ENCODE measurements around the gene C3AR1.

DNA sequence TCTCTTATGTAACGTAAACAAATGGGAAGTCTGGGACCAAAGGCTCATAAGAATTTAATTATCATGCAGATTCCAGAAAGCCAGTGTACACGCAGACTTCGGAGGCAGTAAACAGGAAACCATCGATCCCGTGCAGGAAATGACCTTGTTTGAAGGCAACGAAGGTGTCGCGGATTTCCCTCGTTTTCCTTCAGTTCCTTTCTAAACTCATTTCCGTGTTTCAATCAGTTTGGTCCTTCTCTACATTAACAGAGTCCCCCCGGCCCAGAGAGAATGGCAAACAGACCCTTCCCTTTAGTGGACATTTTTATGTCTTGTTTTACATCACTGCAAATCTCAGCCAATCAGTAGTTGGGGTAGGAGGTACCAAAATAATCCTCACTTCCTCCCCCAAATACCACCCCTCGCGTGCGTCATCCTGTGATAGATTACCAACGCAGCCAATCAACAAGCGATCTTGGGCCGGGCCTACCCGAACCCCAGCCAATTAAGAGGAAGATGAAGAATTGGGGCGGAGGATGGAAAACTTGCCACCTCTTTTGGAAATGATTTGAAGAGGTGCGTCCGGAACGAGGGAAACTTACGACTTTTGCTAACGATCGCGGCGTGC lies 39.8 kb downstream of the C3AR1 start:
- peak; percentile 68 to 82 for TF ChIP-seq POLR2A (IDR thresholded peaks at IDR 0.05)
- TF ChIP-seq, protein P1, sequence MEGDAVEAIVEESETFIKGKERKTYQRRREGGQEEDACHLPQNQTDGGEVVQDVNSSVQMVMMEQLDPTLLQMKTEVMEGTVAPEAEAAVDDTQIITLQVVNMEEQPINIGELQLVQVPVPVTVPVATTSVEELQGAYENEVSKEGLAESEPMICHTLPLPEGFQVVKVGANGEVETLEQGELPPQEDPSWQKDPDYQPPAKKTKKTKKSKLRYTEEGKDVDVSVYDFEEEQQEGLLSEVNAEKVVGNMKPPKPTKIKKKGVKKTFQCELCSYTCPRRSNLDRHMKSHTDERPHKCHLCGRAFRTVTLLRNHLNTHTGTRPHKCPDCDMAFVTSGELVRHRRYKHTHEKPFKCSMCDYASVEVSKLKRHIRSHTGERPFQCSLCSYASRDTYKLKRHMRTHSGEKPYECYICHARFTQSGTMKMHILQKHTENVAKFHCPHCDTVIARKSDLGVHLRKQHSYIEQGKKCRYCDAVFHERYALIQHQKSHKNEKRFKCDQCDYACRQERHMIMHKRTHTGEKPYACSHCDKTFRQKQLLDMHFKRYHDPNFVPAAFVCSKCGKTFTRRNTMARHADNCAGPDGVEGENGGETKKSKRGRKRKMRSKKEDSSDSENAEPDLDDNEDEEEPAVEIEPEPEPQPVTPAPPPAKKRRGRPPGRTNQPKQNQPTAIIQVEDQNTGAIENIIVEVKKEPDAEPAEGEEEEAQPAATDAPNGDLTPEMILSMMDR (IDR thresholded peaks at IDR 0.05), result no peak
